ENCODE data around the gene SMYD5. TPM values are rescaled to one million over a fixed set of nuclear protein-coding genes. Genes with fewer than 3 reads are reported as not detected.
"Not testable (repeated sequence)": the region's sequence is repeated elsewhere in the genome, so short reads cannot be mapped to it uniquely, and the experiment has no call there.

SMYD5 gene
- total RNA-seq, 1 donor from 2014 or later: 48.7 TPM

GRCh38 chr2:73177645-73178255, 36.3 kb upstream of the SMYD5 start:
- intact Hi-C loops (cut with micrococcal nuclease): loop anchor here (1.0 kb wide), 5 partner anchors 35 to 285 kb away; no protein-coding TSS in a partner anchor
- Mint-ChIP-seq H3K9me3 (no peaks in the 10 kb centered on the region), H3K36me3 (ENCODE audit: low read depth) (no peaks in the 10 kb centered on the region), H3K27ac (no peak overlapping the region), H3K27me3 (ENCODE audit: low read depth) (peaks cover 58% of the 10 kb centered on the region), H3K4me1 (ENCODE audit: low read depth) (peaks cover 19% of the 10 kb centered on the region), H3K4me3 (ENCODE audit: low read depth) (peak overlapping the region; percentile 81)
- no peak for DNase-seq (ENCODE audit: low spot score)

GRCh38 chr2:73185965-73186364, 28.1 kb upstream of the SMYD5 start:
- Mint-ChIP-seq H3K4me1 (ENCODE audit: low read depth) (peaks cover 4% of the 10 kb centered on the region), H3K27ac (no peak overlapping the region), H3K9me3 (no peaks in the 10 kb centered on the region), H3K4me3 (ENCODE audit: low read depth) (no peak overlapping the region), H3K27me3 (ENCODE audit: low read depth) (peaks cover 24% of the 10 kb centered on the region), H3K36me3 (ENCODE audit: low read depth) (no peaks in the 10 kb centered on the region)
- intact Hi-C loops (cut with micrococcal nuclease): no loop called here
- no peak for DNase-seq (ENCODE audit: low spot score)

- no peak overlapping the region for H3K4me3 Mint-ChIP-seq (ENCODE audit: low read depth)
- H3K9me3 Mint-ChIP-seq: no peaks in the 10 kb centered on the region
- no peaks in the 10 kb centered on the region for H3K4me1 Mint-ChIP-seq (ENCODE audit: low read depth)
- H3K27me3 Mint-ChIP-seq (ENCODE audit: low read depth): peaks cover 21% of the 10 kb centered on the region
- no peak overlapping the region for H3K27ac Mint-ChIP-seq
- intact Hi-C loops (cut with micrococcal nuclease): no loop called here
- no peak for DNase-seq (ENCODE audit: low spot score)
- no peaks in the 10 kb centered on the region for H3K36me3 Mint-ChIP-seq (ENCODE audit: low read depth)
Measured at GRCh38 chr2:73187549-73187948, 26.5 kb upstream of the SMYD5 start.

- no peaks in the 10 kb centered on the region for H3K36me3 Mint-ChIP-seq (ENCODE audit: low read depth)
- intact Hi-C loops (cut with micrococcal nuclease): no loop called here
- H3K4me1 Mint-ChIP-seq (ENCODE audit: low read depth): no peaks in the 10 kb centered on the region
- H3K9me3 Mint-ChIP-seq: no peaks in the 10 kb centered on the region
- H3K27ac Mint-ChIP-seq: no peak overlapping the region
- H3K27me3 Mint-ChIP-seq (ENCODE audit: low read depth): peaks cover 27% of the 10 kb centered on the region
- DNase-seq (ENCODE audit: low spot score): no peak
- no peak overlapping the region for H3K4me3 Mint-ChIP-seq (ENCODE audit: low read depth)
Measured at GRCh38 chr2:73197579-73197978, 16.5 kb upstream of the SMYD5 start.

DNA sequence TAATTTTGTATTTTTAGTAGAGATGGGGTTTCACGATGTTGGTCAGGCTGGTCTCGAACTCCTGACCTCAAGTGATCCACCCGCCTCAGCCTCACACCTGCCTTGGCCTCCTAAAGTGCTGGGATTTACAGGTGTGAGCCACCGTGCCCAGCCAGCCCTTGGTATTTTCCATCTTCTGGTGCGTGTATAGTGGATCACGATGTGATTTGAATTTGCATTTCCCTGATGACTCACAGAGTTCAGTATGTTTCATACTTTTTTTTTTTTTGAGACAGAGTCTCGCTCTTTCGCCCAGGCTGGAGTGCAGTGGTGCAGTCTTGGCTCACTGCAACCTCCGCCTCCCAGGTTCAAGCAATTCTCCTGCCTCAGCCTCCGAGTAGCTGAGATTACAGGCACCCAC, 13.8 kb upstream of the SMYD5 start:
- H3K4me1 Mint-ChIP-seq (ENCODE audit: low read depth); H3K4me3 Mint-ChIP-seq (ENCODE audit: low read depth); H3K27ac Mint-ChIP-seq; H3K9me3 Mint-ChIP-seq; intact Hi-C loops (cut with micrococcal nuclease); H3K36me3 Mint-ChIP-seq (ENCODE audit: low read depth); DNase-seq (ENCODE audit: low spot score): not testable (repeated sequence)
- peaks cover 41% of the 10 kb centered on the region for H3K27me3 Mint-ChIP-seq (ENCODE audit: low read depth)

GRCh38 chr2:73202156-73203054, 11.6 kb upstream of the SMYD5 start, which contains the start of gene NOTO:
Gene NOTO (plus strand): TSS chr2:73202574. CDS start chr2:73202667, 93 bp downstream.
- H3K4me3 Mint-ChIP-seq (ENCODE audit: low read depth): peak within 1 kb of the TSS; percentile 13
- no peaks in the 10 kb centered on the region for H3K36me3 Mint-ChIP-seq (ENCODE audit: low read depth)

GRCh38 chr2:73203055-73203681, 10.9 kb upstream of the SMYD5 start:
- peaks cover 42% of the 10 kb centered on the region for H3K27me3 Mint-ChIP-seq (ENCODE audit: low read depth)
- H3K9me3 Mint-ChIP-seq: no peaks in the 10 kb centered on the region
- H3K4me3 Mint-ChIP-seq (ENCODE audit: low read depth): no peak overlapping the region
- H3K36me3 Mint-ChIP-seq (ENCODE audit: low read depth): no peaks in the 10 kb centered on the region
- intact Hi-C loops (cut with micrococcal nuclease): no loop called here
- H3K27ac Mint-ChIP-seq: no peak overlapping the region
- no peak for DNase-seq (ENCODE audit: low spot score)
- H3K4me1 Mint-ChIP-seq (ENCODE audit: low read depth): no peaks in the 10 kb centered on the region

More at GRCh38 chr2:73202156-73203054, 11.6 kb upstream of the SMYD5 start, which contains the start of gene NOTO:
- Mint-ChIP-seq H3K4me1 (ENCODE audit: low read depth) (no peaks in the 10 kb centered on the region), H3K27ac (no peak within 1 kb of the TSS), H3K27me3 (ENCODE audit: low read depth) (peaks cover 43% of the 10 kb centered on the region), H3K9me3 (no peaks in the 10 kb centered on the region)
- no peak for DNase-seq (ENCODE audit: low spot score)
- intact Hi-C loops (cut with micrococcal nuclease): no loop called here

DNA sequence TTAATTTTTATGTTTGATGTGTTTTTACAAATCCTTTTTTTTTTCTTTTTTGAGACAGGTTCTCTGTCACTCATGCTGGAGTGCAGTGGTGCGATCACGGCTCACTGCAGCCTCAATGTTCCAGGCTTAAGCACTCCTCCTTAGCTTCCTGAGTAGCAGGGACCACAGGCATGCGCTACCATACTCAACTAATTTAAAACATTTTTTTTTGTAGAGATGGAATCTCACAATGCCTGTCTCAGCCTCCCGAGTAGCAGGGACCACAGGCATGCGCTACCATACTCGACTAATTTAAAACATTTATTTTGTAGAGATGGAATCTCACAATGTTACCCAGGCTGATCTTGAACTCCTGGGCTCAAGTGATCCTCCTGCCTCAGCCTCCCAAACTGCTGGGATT, 8.4 kb upstream of the SMYD5 start:
- H3K27ac Mint-ChIP-seq: no peak overlapping the region
- no peak overlapping the region for H3K4me3 Mint-ChIP-seq (ENCODE audit: low read depth)
- H3K4me1 Mint-ChIP-seq (ENCODE audit: low read depth): no peaks in the 10 kb centered on the region
- H3K27me3 Mint-ChIP-seq (ENCODE audit: low read depth): peaks cover 49% of the 10 kb centered on the region
- no peaks in the 10 kb centered on the region for H3K9me3 Mint-ChIP-seq
- no peaks in the 10 kb centered on the region for H3K36me3 Mint-ChIP-seq (ENCODE audit: low read depth)
- intact Hi-C loops (cut with micrococcal nuclease): no loop called here
- no peak for DNase-seq (ENCODE audit: low spot score)

DNA sequence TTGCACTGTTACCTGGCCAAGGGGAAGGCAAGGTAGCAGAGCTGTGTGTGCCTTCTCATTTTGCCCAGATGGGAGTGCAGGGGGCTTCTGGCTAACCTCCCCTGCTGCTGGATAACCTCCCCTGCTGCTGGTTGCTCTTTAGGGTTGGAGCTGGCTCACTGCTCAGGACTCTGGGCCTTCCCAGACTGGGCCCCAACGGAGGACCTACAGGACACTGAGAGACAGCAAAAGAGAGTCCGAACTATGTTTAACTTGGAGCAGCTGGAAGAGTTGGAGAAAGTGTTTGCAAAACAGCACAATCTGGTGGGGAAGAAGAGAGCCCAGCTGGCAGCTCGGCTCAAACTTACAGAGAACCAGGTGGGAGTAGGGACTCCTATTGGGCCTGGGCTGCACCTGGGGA, 5.8 kb upstream of the SMYD5 start:
- intact Hi-C loops (cut with micrococcal nuclease): no loop called here
- H3K4me3 Mint-ChIP-seq (ENCODE audit: low read depth): no peak overlapping the region
- H3K9me3 Mint-ChIP-seq: no peaks in the 10 kb centered on the region
- H3K36me3 Mint-ChIP-seq (ENCODE audit: low read depth): no peaks in the 10 kb centered on the region
- peaks cover 37% of the 10 kb centered on the region for H3K27me3 Mint-ChIP-seq (ENCODE audit: low read depth)
- no peak for DNase-seq (ENCODE audit: low spot score)
- H3K4me1 Mint-ChIP-seq (ENCODE audit: low read depth): peaks cover 6% of the 10 kb centered on the region
- H3K27ac Mint-ChIP-seq: no peak overlapping the region

DNA sequence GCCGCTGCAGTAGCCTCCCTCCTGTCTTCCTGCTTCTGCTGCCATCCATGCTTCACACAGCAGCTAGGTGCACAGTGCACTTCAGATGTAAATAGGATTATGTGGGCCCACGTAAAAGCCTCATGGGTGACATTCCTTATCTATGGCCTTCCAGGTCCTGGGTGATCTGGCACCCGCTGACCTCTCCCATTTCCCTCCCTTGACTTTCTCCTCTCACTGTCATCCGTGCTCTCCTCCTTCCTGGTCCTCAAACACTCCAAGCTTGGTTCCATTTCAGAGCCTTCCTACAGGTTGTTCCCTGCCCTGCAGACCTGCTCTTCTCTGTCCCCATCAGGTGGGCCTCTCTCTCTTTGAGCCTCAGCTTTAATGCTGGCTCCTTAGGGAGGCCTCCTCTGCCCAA, 4.0 kb upstream of the SMYD5 start:
- Mint-ChIP-seq H3K4me1 (ENCODE audit: low read depth) (peaks cover 16% of the 10 kb centered on the region), H3K27ac (no peak overlapping the region), H3K9me3 (no peaks in the 10 kb centered on the region), H3K27me3 (ENCODE audit: low read depth) (peaks cover 26% of the 10 kb centered on the region), H3K36me3 (ENCODE audit: low read depth) (no peaks in the 10 kb centered on the region), H3K4me3 (ENCODE audit: low read depth) (no peak overlapping the region)
- intact Hi-C loops (cut with micrococcal nuclease): loop anchor here (5.0 kb wide), 1 partner anchor 82 kb away; the partner anchor contains the start of gene EGR4
- no peak for DNase-seq (ENCODE audit: low spot score)

DNA sequence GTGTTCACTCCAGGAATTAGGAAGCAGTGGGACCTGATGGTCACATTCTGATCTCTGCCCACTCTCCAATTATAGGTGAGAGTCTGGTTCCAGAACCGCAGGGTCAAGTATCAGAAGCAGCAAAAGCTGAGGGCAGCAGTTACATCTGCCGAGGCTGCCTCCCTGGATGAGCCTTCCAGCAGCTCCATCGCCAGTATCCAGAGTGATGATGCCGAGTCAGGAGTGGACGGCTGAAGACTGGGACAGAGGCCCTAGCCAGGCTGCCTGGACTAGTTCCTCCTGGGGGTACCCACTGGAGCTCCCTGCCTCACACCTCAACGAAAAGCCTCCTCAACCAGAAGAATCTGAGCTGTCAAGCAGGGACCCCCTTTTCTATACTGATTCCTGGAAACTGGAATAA, 3.3 kb upstream of the SMYD5 start:
- H3K36me3 Mint-ChIP-seq (ENCODE audit: low read depth): no peaks in the 10 kb centered on the region
- intact Hi-C loops (cut with micrococcal nuclease): loop anchor here (5.0 kb wide), 1 partner anchor 82 kb away; the partner anchor contains the start of gene EGR4
- H3K27ac Mint-ChIP-seq: no peak overlapping the region
- H3K9me3 Mint-ChIP-seq: no peaks in the 10 kb centered on the region
- DNase-seq (ENCODE audit: low spot score): no peak
- peaks cover 22% of the 10 kb centered on the region for H3K4me1 Mint-ChIP-seq (ENCODE audit: low read depth)
- peaks cover 21% of the 10 kb centered on the region for H3K27me3 Mint-ChIP-seq (ENCODE audit: low read depth)
- no peak overlapping the region for H3K4me3 Mint-ChIP-seq (ENCODE audit: low read depth)

- H3K27ac Mint-ChIP-seq: no peak overlapping the region
- H3K36me3 Mint-ChIP-seq (ENCODE audit: low read depth): no peaks in the 10 kb centered on the region
- no peak overlapping the region for H3K4me3 Mint-ChIP-seq (ENCODE audit: low read depth)
Measured at GRCh38 chr2:73212098-73212447, 2.0 kb upstream of the SMYD5 start.

More at GRCh38 chr2:73212098-73212447, 2.0 kb upstream of the SMYD5 start:
- peaks cover 24% of the 10 kb centered on the region for H3K4me1 Mint-ChIP-seq (ENCODE audit: low read depth)
- intact Hi-C loops (cut with micrococcal nuclease): loop anchor here (1.0 to 5.0 kb wide), 2 partner anchors 35 to 80 kb away; partner anchors contain the start of gene EGR4
- DNase-seq (ENCODE audit: low spot score): no peak
- no peaks in the 10 kb centered on the region for H3K9me3 Mint-ChIP-seq
- peaks cover 18% of the 10 kb centered on the region for H3K27me3 Mint-ChIP-seq (ENCODE audit: low read depth)

Data from activated T-helper 2 cell treated with anti-CD3 and anti-CD28 coated beads, Interferon-gamma antibody, Interleukin-2, Interleukin-4, amounts not matched to agents 10 μg/mL and 5 μg/mL and 100 μg/mL, durations not matched to agents 14 hours and 24 hours and 36 hours (primary cell).